IMR-90 (cell line): ENCODE measurements around the gene AMELX. TPM values are rescaled to one million over a fixed set of nuclear protein-coding genes. Genes with fewer than 3 reads are reported as not detected.
A peak's percentile ranks its signal among the peaks of the same experiment; 100 is the strongest.

Experiments used
- ATAC-seq: fragments of 200-7000 bp; cut with Tn5 transposase; 2 replicates; pipeline ENCODE4 v1.9.1; 2020; ENCODE audit warnings: low read depth, mild to moderate bottlenecking, moderate library complexity
- BruUV-seq: library from RNA; stranded (reverse); fragments of 400-500 nt; replicated peaks from 2 replicates; lab custom pipeline; 2021; lab: Mats Ljungman, UMichigan
- CTCF ChIA-PET: fragments of 300-600 bp; formaldehyde crosslinking; extraction: SDS; loops from one replicate; lab custom pipeline; 2021; ENCODE audit warnings: antibody characterized with exemption; lab: Yijun Ruan, JAX
- POLR2A ChIA-PET: fragments of 300-600 bp; sonication (Branson Sonifier 250); formaldehyde crosslinking; loops from one replicate; lab custom pipeline; 2022; ENCODE audit warnings: antibody characterized with exemption; ENCODE audit not compliant: unreplicated experiment; lab: Charles Lee
- DNase-seq: peaks from one replicate; pipeline ENCODE4 v3.0.0; 2013
- H2AFZ ChIP-seq: replicated peaks from 2 replicates; pipeline ENCODE3; 2013; ENCODE audit warnings: low read length, mild to moderate bottlenecking; ENCODE audit not compliant: poor library complexity
- H2AK5ac ChIP-seq: 2 replicates; pipeline ENCODE4 v1.6.1; 2013; ENCODE audit warnings: low read depth, low read length, inconsistent platforms
- H2AK9ac ChIP-seq: replicated peaks from 2 replicates; pipeline ENCODE3; 2013; ENCODE audit warnings: mild to moderate bottlenecking, low read depth, low read length, moderate library complexity; ENCODE audit not compliant: poor library complexity
- H2BK120ac ChIP-seq: 2 replicates; pipeline ENCODE4 v1.6.1; 2013; ENCODE audit warnings: low read depth, low read length, inconsistent platforms
- H2BK15ac ChIP-seq: 3 replicates; pipeline ENCODE4 v1.6.1; 2013; ENCODE audit warnings: low read depth, low read length, inconsistent platforms
- H2BK20ac ChIP-seq: 2 replicates; pipeline ENCODE4 v1.6.1; 2013; ENCODE audit warnings: low read depth, mild to moderate bottlenecking, inconsistent platforms, low read length, moderate library complexity
- H2BK5ac ChIP-seq: 2 replicates; pipeline ENCODE4 v1.6.1; 2013; ENCODE audit warnings: mild to moderate bottlenecking, low read depth, low read length, inconsistent platforms; ENCODE audit not compliant: poor library complexity, severe bottlenecking
- H3K14ac ChIP-seq: replicated peaks from 2 replicates; pipeline ENCODE4 v1.6.1; 2013; ENCODE audit warnings: low read depth, low read length, inconsistent platforms
- H3K18ac ChIP-seq: 2 replicates; pipeline ENCODE4 v1.6.1; 2013; ENCODE audit warnings: low read depth, low read length, control low read depth
- H3K23ac ChIP-seq: 2 replicates; pipeline ENCODE4 v1.6.1; 2013; ENCODE audit warnings: low read depth, low read length, inconsistent platforms
- H3K27ac ChIP-seq: 2 replicates; pipeline ENCODE4 v1.5.1; 2013; ENCODE audit warnings: mild to moderate bottlenecking, control low read depth, low read length; ENCODE audit not compliant: insufficient read depth
- H3K27me3 ChIP-seq: 2 replicates; pipeline ENCODE4 v1.6.1; 2013; ENCODE audit warnings: low read length; ENCODE audit not compliant: control insufficient read depth, insufficient read depth
- H3K36me3 ChIP-seq: 2 replicates; pipeline ENCODE4 v1.6.1; 2013; ENCODE audit warnings: low read length, mixed read lengths; ENCODE audit not compliant: control insufficient read depth, insufficient read depth
- H3K4ac ChIP-seq: 2 replicates; pipeline ENCODE4 v1.6.1; 2013; ENCODE audit warnings: low read depth, low read length, inconsistent platforms
- H3K4me1 ChIP-seq: 2 replicates; pipeline ENCODE4 v1.6.1; 2013; ENCODE audit warnings: low read length, mixed read lengths; ENCODE audit not compliant: control insufficient read depth, insufficient read depth
- H3K4me2 ChIP-seq: 2 replicates; pipeline ENCODE4 v1.6.1; 2013; ENCODE audit warnings: low read depth, mild to moderate bottlenecking, control low read depth, low read length, moderate library complexity
- H3K4me3 ChIP-seq: 2 replicates; pipeline ENCODE4 v1.5.1; 2013; ENCODE audit warnings: low read depth, mild to moderate bottlenecking, control low read depth, low read length, moderate library complexity; ENCODE audit not compliant: insufficient read depth
- H3K56ac ChIP-seq: 2 replicates; pipeline ENCODE4 v1.6.1; 2013; ENCODE audit warnings: low read length, inconsistent platforms; ENCODE audit not compliant: insufficient read depth; ENCODE audit errors: extremely low read depth
- H3K79me1 ChIP-seq, 2 experiments: 2 replicates each; pipeline ENCODE4 v1.6.1; 2013; ENCODE audit warnings: low read length in 2 of 2, inconsistent platforms in 1 of 2, low read depth in 1 of 2
- H3K9ac ChIP-seq: 2 replicates; pipeline ENCODE4 v1.6.1; 2013; ENCODE audit warnings: low read depth, low read length, control low read depth
- H3K9me1 ChIP-seq: 2 replicates; pipeline ENCODE4 v1.6.1; 2013; ENCODE audit warnings: low read length, inconsistent platforms; ENCODE audit not compliant: insufficient read depth
- H3K9me3 ChIP-seq: 2 replicates; pipeline ENCODE4 v1.6.1; 2013; ENCODE audit warnings: low read length; ENCODE audit not compliant: control insufficient read depth, insufficient read depth
- H4K20me1 ChIP-seq: 2 replicates; pipeline ENCODE4 v1.6.1; 2013; ENCODE audit warnings: low read length, inconsistent platforms; ENCODE audit not compliant: insufficient read depth
- H4K5ac ChIP-seq: 2 replicates; pipeline ENCODE4 v1.6.1; 2013; ENCODE audit warnings: mild to moderate bottlenecking, low read depth, low read length, control low read depth
- H4K8ac ChIP-seq, 2 experiments: 2 replicates each; pipeline ENCODE4 v1.6.1; 2013; ENCODE audit warnings: low read depth in 2 of 2, low read length in 2 of 2, control low read depth in 1 of 2, inconsistent platforms in 1 of 2
- H4K91ac ChIP-seq: 2 replicates; pipeline ENCODE4 v1.6.1; 2013; ENCODE audit warnings: low read depth, low read length, inconsistent platforms; ENCODE audit not compliant: insufficient read depth
- ELK1 ChIP-seq: fragments of 150-350 bp; IDR thresholded peaks from 2 replicates; pipeline ENCODE4 v1.6.1; 2016; ENCODE audit warnings: low read depth, mild to moderate bottlenecking, low read length, moderate library complexity, borderline replicate concordance
- MAFK ChIP-seq: IDR thresholded peaks from 2 replicates; pipeline ENCODE4 v1.6.1; 2012; ENCODE audit warnings: low read depth, low read length, improper control_type of control experiment
- RAD21 ChIP-seq: IDR thresholded peaks from 2 replicates; pipeline ENCODE4 v1.6.1; 2012; ENCODE audit warnings: low read length, improper control_type of control experiment
- USF2 ChIP-seq: fragments of 150-350 bp; IDR thresholded peaks from 2 replicates; pipeline ENCODE4 v1.6.1; 2017; ENCODE audit warnings: mild to moderate bottlenecking, antibody characterized with exemption, low read length, low read depth
- WGBS, 2 experiments: methylation state at CpG; one replicate each; pipeline versions ENCODE4 v1.1.5 to v1.1.7; 2013; ENCODE audit warnings: missing lambda C conversion rate in 2 of 2; ENCODE audit not compliant: insufficient read length in 1 of 2; ENCODE audit errors: extremely low coverage in 2 of 2; 5-methylcytosine and 5-hydroxymethylcytosine counted together
- dilution Hi-C: fragments of 300-500 bp; cut with HindIII; formaldehyde crosslinking; loops from one replicate; pipeline ENCODE4 v1.14.3; 2018; ENCODE audit warnings: low sequenced_read_pairs; ENCODE audit not compliant: unreplicated experiment
- in situ Hi-C: fragments of 300-500 bp; cut with MboI; formaldehyde crosslinking; loops from 3 replicates; pipeline ENCODE4 v1.14.3; 2019; ENCODE audit warnings: low sequenced_read_pairs, inconsistent platforms, mixed read lengths
- intact Hi-C: fragments of 100-400 bp; cut with micrococcal nuclease; formaldehyde crosslinking; loops from 2 replicates; pipeline ENCODE4 v1.10.0; 2022
- polyA plus RNA-seq, 3 experiments: library from polyadenylated mRNA; depleted of rRNA; stranded (reverse); fragments of >200 nt; gene quantifications; 2 replicates each; pipeline ENCODE4 v1.2.3, GENCODE V29; 2012; ENCODE audit warnings: low replicate concordance in 1 of 3
- total RNA-seq: library from RNA; depleted of rRNA; stranded (reverse); fragments of >200 nt; gene quantifications from 2 replicates; pipeline ENCODE4 v1.2.3, GENCODE V29; 2012

AMELX gene
- total and polyA plus RNA-seq, 2 of the 4 experiments (the other 2 are of a cell fraction) = not detected

GRCh38 chrX:11334165-11334564, 41.0 kb downstream of the AMELX start:
- Histone ChIP-seq H4K8ac (no peak overlapping the region), H3K27me3 (no peaks in the 10 kb centered on the region), H2BK20ac (no peak overlapping the region), H3K79me1 (no peaks in the 10 kb centered on the region), H4K5ac (no peak overlapping the region), H2BK5ac (no peak overlapping the region), H3K36me3 (no peaks in the 10 kb centered on the region), H3K27ac (no peak overlapping the region), H2BK120ac (no peak overlapping the region), H3K9ac (no peak overlapping the region), H2AK5ac (no peak overlapping the region), H3K4ac (no peak overlapping the region), H3K14ac (no peak overlapping the region), H3K4me2 (no peak overlapping the region), H3K4me1 (no peaks in the 10 kb centered on the region), H2BK15ac (no peak overlapping the region), H2AK9ac (no peak overlapping the region), H4K91ac (no peak overlapping the region), H3K23ac (no peak overlapping the region), H3K9me1 (no peaks in the 10 kb centered on the region), H4K20me1 (no peaks in the 10 kb centered on the region), H3K18ac (no peak overlapping the region), H3K56ac (no peak overlapping the region), H3K9me3 (0 out of 2 replicates have a peak, but pooled peaks cover 2% of the 10 kb centered on the region), H3K4me3 (no peak overlapping the region), H2AFZ (no peak overlapping the region)
- dilution Hi-C loops = no loop called here
- no TSS peak for BruUV-seq
- in situ Hi-C loops = no loop called here
- peak; percentile 38 for DNase-seq
- no peak for ATAC-seq
- intact Hi-C loops = no loop called here
- WGBS, 2 experiments = no CpG with 5 or more reads among the region's 2 CpGs
- TF ChIP-seq USF2 = no peak
- no peak for TF ChIP-seq RAD21
- TF ChIP-seq ELK1 = no peak
- no peak for TF ChIP-seq MAFK
- CTCF ChIA-PET = interaction anchor here (0.6 kb wide), 1 partner anchor 158 kb away, joined by 3 read pairs; no protein-coding TSS in a partner anchor
- POLR2A ChIA-PET = no interaction called here
